Stimulated activated CD8-positive, alpha-beta memory T cell treated with anti-CD3 and anti-CD28 coated beads, Interleukin-2, amount 100 ng/mL, for 48 hours (primary cell): Measurements from ENCODE around the gene H6PD.

Experiments
- DNase-seq, 2 donors: peaks; one replicate each; pipeline ENCODE4 v3.0.0-alpha.2; 2020; ENCODE audit warnings: low read depth in 2 of 2

H6PD gene

DNA sequence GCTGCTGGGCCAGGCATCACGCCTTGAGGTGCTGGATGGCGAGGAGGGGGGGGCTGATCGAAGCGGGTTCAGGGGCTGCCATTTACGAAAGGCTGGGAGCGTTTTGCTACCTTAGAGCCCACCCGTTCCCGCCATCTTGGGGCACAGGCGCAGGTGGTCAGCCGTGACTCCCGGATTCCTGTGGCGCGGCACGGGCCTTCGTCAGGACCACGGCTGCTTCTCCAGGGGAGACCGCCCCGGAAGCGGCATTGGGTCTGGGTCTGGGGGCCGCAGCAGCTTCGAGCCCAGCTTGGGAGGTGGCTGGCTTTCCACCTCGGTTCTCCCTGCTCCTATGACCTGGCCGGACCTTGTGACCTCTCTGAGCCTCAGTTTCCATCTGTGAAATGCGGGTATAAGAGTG lies 81.9 kb downstream of the H6PD start:
- no peak for DNase-seq

DNA sequence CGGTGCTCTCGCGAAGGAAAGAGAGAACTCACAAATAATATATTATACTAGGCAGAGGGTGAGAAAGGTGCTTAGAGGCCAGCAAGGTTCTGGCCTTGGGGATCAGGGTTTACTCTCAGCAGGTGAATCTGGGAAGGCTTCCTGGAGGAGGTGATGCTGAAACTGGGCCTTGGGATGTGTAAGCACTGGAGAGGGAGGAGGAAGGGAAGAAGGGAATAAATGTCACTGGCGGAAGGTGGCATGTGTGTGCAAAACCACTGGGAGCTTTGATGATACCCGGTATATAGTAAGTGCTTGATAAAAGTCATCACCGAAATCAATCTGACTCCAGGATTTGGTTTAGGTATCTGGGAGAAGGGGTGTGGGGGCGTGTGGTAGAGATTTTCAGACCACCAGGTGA lies 82.5 kb downstream of the H6PD start:
- no peak for DNase-seq

DNA sequence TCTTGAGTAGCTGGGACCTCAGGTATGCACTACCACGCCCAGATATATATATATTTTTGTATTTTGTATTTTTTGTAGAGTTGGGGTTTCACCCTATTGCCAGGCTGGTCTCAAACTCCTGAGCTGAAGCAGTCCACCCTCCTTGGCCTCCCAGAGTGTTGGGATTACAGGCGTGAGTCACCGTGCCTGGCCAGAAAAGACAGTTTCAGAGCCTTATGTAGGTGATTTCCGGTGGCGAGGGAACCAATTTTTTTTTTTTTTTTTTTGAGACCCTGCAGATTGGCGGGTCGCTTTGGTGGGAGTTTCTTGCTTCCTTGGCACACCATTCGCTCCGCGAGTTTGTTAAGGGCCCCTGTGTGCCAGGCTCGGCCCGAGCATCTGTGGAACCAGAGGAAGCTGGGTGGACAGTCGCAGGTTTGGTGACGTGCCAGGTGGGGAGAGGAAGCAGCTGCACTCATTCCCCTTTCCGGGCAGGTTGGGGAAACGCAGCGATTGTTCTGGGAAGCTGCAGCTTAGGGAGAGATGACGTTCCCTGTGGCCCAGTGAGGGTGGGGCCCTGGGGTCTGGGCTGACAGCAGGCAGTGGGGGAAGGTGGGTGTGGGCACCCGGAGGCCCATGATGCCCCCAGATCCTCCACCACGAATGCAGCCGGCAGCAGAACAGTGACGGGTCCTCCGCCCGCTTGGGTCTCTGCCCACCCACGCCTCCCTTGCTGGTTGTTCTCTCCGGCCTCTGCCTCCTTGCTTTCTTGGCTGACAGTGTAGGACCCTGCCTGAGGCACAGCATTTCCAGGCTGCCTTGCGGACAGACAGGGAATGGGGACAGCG lies 83.2 kb downstream of the H6PD start:
- DNase-seq = no peak

DNA sequence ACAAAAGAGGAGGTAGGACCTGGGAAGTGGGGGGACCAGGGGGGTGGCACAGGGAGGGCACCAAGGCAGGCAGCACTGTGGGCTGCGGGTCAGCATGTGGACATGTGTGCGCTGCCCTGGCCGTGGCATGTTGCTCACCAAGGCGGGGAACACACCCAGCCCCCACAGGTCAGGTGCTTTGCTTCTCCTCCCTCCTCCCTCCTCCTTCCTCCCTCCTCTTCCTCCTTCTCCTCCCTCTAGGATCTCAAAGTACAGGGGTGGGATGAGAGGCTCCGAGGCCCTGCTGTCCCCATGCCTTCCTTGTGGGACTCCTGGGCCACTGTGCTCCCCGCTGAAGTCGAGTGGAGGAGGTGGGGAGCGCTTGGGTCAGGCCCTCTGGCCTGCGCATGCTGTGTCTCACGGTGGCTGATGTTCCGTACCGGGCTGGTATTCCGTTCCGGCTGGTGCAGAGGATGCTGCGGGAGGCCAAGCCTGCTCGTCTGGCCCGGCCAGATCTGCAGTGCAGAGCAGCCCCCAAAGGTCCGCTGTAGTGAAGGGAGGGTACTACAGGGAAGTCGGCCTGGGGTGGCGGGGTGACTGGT lies 84.7 kb downstream of the H6PD start:
- no peak for DNase-seq

DNA sequence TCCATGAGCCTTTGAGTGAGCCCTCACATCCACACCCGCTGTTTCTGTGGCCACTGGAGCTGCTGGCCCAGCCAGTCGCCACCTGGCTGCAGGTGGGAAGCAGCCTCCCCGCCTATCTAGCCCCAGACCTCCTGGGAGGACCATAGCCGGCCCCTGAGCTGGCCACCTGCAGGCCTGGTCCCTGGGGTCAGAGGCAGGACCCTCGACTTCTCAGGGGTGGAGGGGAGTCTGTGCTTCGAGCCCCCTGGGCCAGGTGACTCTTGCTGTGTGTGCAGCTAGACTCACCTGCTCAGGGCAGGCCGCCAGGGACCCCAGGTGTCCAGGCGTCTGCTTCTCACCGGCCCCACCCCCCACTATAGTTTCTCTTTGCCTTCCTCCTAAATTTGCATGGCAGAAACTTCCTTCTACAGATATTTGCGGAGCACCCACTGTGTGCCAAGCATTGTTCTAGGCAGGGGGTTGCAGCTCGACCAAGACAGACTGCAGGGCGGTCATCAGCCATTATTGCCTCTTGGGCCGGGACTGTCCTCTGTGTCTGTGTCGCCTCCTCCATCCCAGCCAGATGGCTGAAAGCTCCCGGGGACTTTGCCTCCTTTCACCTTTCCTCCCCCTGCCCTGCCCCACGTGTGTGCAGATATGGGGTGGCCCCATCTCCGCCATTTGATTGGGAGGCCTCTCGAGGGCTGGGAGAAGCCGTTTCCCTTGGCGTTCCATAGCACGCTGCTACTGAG lies 85.4 kb downstream of the H6PD start:
- DNase-seq = no peak
